LHCN-M2 (cell line): ENCODE measurements around the gene WNT7B. TPM values are rescaled to one million over a fixed set of nuclear protein-coding genes. Genes with fewer than 3 reads are reported as not detected.

Source experiments
- DNase-seq: peaks from one replicate; pipeline ENCODE4 v3.0.0-alpha.2; 2012; ENCODE audit warnings: low read depth
- total RNA-seq: library from RNA; depleted of rRNA; stranded (reverse); fragments of >200 nt; gene quantifications from 2 replicates; pipeline ENCODE4 v1.2.3, GENCODE V29; 2014; rRNA removed

WNT7B gene
- total RNA-seq, 1 experiment from 2014 or later = not detected

- no peak for DNase-seq
These were observed 99.3 kb downstream of the WNT7B start for GRCh38 chr22:45877651-45878050.

- no peak for DNase-seq
These were observed 100.0 kb downstream of the WNT7B start for GRCh38 chr22:45877036-45877380.

- DNase-seq = no peak
These were observed 100.6 kb downstream of the WNT7B start for GRCh38 chr22:45876136-45877035.

GRCh38 chr22:45872659-45873263 is 104.2 kb downstream of the WNT7B start:
- DNase-seq = no peak

GRCh38 chr22:45871721-45872120 is 105.2 kb downstream of the WNT7B start:
- no peak for DNase-seq

Other genes starting within 250 kb of the WNT7B start
- gene PPARA, start 173.4 kb upstream of the WNT7B start, total RNA-seq = 6.3 and 9.1 TPM in 2 replicates